ENCODE data around the gene AUTS2.
A peak's percentile ranks its signal among the peaks of the same experiment; 100 is the strongest.

AUTS2 gene

GRCh38 chr7:70563960-70564359 is 965.7 kb downstream of the AUTS2 start:
- Mint-ChIP-seq H3K27ac (no peak overlapping the region), H3K27me3 (no peaks in the 10 kb centered on the region), H3K4me3 (no peak overlapping the region), H3K36me3 (peaks cover 19 to 23% of the 10 kb centered on the region in 2 donors), H3K4me1 (peaks cover under 1 to 1% of the 10 kb centered on the region in 2 donors), H3K9me3 (peaks cover 9% of the 10 kb centered on the region in 2 donors)
- no peak for ATAC-seq (replicated peaks)
- DNase-seq, result no peak

- Mint-ChIP-seq H3K9me3 (no peaks in the 10 kb centered on the region), H3K27ac (no peak overlapping the region), H3K36me3 (peaks cover 16 to 21% of the 10 kb centered on the region in 2 donors), H3K4me1 (peaks cover 9% of the 10 kb centered on the region in 2 donors), H3K4me3 (no peak overlapping the region), H3K27me3 (no peaks in the 10 kb centered on the region)
- no peak for DNase-seq
- no peak for ATAC-seq (replicated peaks)
Measured at GRCh38 chr7:70565721-70566370, 967.6 kb downstream of the AUTS2 start.

- DNase-seq (no peak), ATAC-seq (replicated peaks) (no peak)
- Mint-ChIP-seq H3K36me3 (peaks cover 16 to 21% of the 10 kb centered on the region in 2 donors), H3K4me1 (peaks cover 9% of the 10 kb centered on the region in 2 donors), H3K27ac (no peak overlapping the region), H3K4me3 (no peak overlapping the region), H3K9me3 (no peaks in the 10 kb centered on the region), H3K27me3 (no peaks in the 10 kb centered on the region)
Measured at GRCh38 chr7:70566671-70567070, 968.4 kb downstream of the AUTS2 start.

- Mint-ChIP-seq H3K9me3 (no peaks in the 10 kb centered on the region), H3K36me3 (peaks cover 14 to 21% of the 10 kb centered on the region in 2 donors), H3K4me3 (no peak overlapping the region), H3K27me3 (no peaks in the 10 kb centered on the region), H3K27ac (no peak overlapping the region), H3K4me1 (peaks cover 9% of the 10 kb centered on the region in 2 donors)
- no peak for DNase-seq
- no peak for ATAC-seq (replicated peaks)
Measured at GRCh38 chr7:70568674-70569334, 970.5 kb downstream of the AUTS2 start.

GRCh38 chr7:70569335-70569819 is 971.1 kb downstream of the AUTS2 start:
- DNase-seq (no peak), ATAC-seq (replicated peaks) (peak in 1 of 2 donors; percentile 41)
- Mint-ChIP-seq H3K36me3 (peaks cover 14 to 21% of the 10 kb centered on the region in 2 donors), H3K27ac (no peak overlapping the region), H3K4me1 (peaks cover 9% of the 10 kb centered on the region in 2 donors), H3K9me3 (no peaks in the 10 kb centered on the region), H3K27me3 (no peaks in the 10 kb centered on the region), H3K4me3 (no peak overlapping the region)

- ATAC-seq (replicated peaks) (no peak), DNase-seq (no peak)
- H3K36me3 Mint-ChIP-seq, result peaks cover 14 to 21% of the 10 kb centered on the region in 2 donors
- peaks cover 9% of the 10 kb centered on the region in 2 donors for H3K4me1 Mint-ChIP-seq
- no peaks in the 10 kb centered on the region for H3K9me3 Mint-ChIP-seq
- no peaks in the 10 kb centered on the region for H3K27me3 Mint-ChIP-seq
- H3K27ac Mint-ChIP-seq, result no peak overlapping the region
- no peak overlapping the region for H3K4me3 Mint-ChIP-seq
Measured at GRCh38 chr7:70570029-70570428, 971.8 kb downstream of the AUTS2 start.

GRCh38 chr7:70570961-70571360 is 972.7 kb downstream of the AUTS2 start:
- H3K27me3 Mint-ChIP-seq, result no peaks in the 10 kb centered on the region
- no peak for ATAC-seq (replicated peaks)
- H3K27ac Mint-ChIP-seq, result no peak overlapping the region
- no peak for DNase-seq
- no peak overlapping the region for H3K4me3 Mint-ChIP-seq
- peaks cover 9% of the 10 kb centered on the region in 2 donors for H3K4me1 Mint-ChIP-seq
- H3K9me3 Mint-ChIP-seq, result no peaks in the 10 kb centered on the region
- peaks cover 14 to 21% of the 10 kb centered on the region in 2 donors for H3K36me3 Mint-ChIP-seq

- Mint-ChIP-seq H3K4me3 (no peak overlapping the region), H3K27ac (no peak overlapping the region), H3K27me3 (no peaks in the 10 kb centered on the region), H3K9me3 (no peaks in the 10 kb centered on the region), H3K4me1 (peaks cover 9% of the 10 kb centered on the region in 2 donors), H3K36me3 (peaks cover 14 to 21% of the 10 kb centered on the region in 2 donors)
- DNase-seq, result no peak
- ATAC-seq (replicated peaks), result no peak
Measured at GRCh38 chr7:70571403-70571934, 973.2 kb downstream of the AUTS2 start.

GRCh38 chr7:70571961-70572360 is 973.7 kb downstream of the AUTS2 start:
- Mint-ChIP-seq H3K4me3 (no peak overlapping the region), H3K9me3 (no peaks in the 10 kb centered on the region), H3K36me3 (peaks cover 14 to 21% of the 10 kb centered on the region in 2 donors), H3K27ac (no peak overlapping the region), H3K27me3 (no peaks in the 10 kb centered on the region), H3K4me1 (peaks cover 9% of the 10 kb centered on the region in 2 donors)
- no peak for ATAC-seq (replicated peaks)
- no peak for DNase-seq

GRCh38 chr7:70572571-70572970 is 974.3 kb downstream of the AUTS2 start:
- H3K4me1 Mint-ChIP-seq, result peaks cover 9% of the 10 kb centered on the region in 2 donors
- H3K4me3 Mint-ChIP-seq, result no peak overlapping the region
- ATAC-seq (replicated peaks), result no peak
- no peak overlapping the region for H3K27ac Mint-ChIP-seq
- H3K27me3 Mint-ChIP-seq, result no peaks in the 10 kb centered on the region
- H3K36me3 Mint-ChIP-seq, result peaks cover 14 to 21% of the 10 kb centered on the region in 2 donors
- no peaks in the 10 kb centered on the region for H3K9me3 Mint-ChIP-seq
- no peak for DNase-seq

GRCh38 chr7:70573071-70573661 is 974.9 kb downstream of the AUTS2 start:
- Mint-ChIP-seq H3K9me3 (no peaks in the 10 kb centered on the region), H3K36me3 (peaks cover 11 to 21% of the 10 kb centered on the region in 2 donors), H3K4me3 (no peak overlapping the region), H3K4me1 (peaks cover 9% of the 10 kb centered on the region in 2 donors), H3K27ac (no peak overlapping the region), H3K27me3 (no peaks in the 10 kb centered on the region)
- ATAC-seq (replicated peaks) (no peak), DNase-seq (no peak)

GRCh38 chr7:70573696-70574095 is 975.4 kb downstream of the AUTS2 start:
- Mint-ChIP-seq H3K9me3 (no peaks in the 10 kb centered on the region), H3K36me3 (peaks cover 9 to 17% of the 10 kb centered on the region in 2 donors), H3K27me3 (no peaks in the 10 kb centered on the region), H3K27ac (no peak overlapping the region), H3K4me1 (peaks cover 9% of the 10 kb centered on the region in 2 donors), H3K4me3 (no peak overlapping the region)
- DNase-seq (no peak), ATAC-seq (replicated peaks) (no peak)

GRCh38 chr7:70574314-70574834 is 976.1 kb downstream of the AUTS2 start:
- H3K27ac Mint-ChIP-seq, result no peak overlapping the region
- H3K36me3 Mint-ChIP-seq, result peaks cover 2 to 11% of the 10 kb centered on the region in 2 donors
- DNase-seq, result no peak
- no peak for ATAC-seq (replicated peaks)
- H3K9me3 Mint-ChIP-seq, result no peaks in the 10 kb centered on the region
- no peak overlapping the region for H3K4me3 Mint-ChIP-seq
- H3K4me1 Mint-ChIP-seq, result peaks cover 4% of the 10 kb centered on the region in 2 donors
- no peaks in the 10 kb centered on the region for H3K27me3 Mint-ChIP-seq
